Hematopoietic multipotent progenitor cell treated with erythropoietin and hydrocortisone succinate and interleukin-3 and kit ligand, for 8 days (in vitro differentiated cells): Measurements from ENCODE around the gene AOX1.
"Not testable (repeated sequence)": the region's sequence is repeated elsewhere in the genome, so short reads cannot be mapped to it uniquely, and the experiment has no call there.

Experiments
- DNase-seq: peaks from one replicate; pipeline ENCODE4 v3.0.0-alpha.2; 2015

AOX1 gene

GRCh38 chr2:200585730-200586643, at the start of gene AOX1:
AOX1 (plus strand) TSS chr2:200586014; CDS start chr2:200586109, 95 bp downstream.
- peak; percentile 41 for DNase-seq

- no peak for DNase-seq
These were observed 47.7 kb upstream of the AOX1 start for GRCh38 chr2:200538139-200538538.

- no peak for DNase-seq
These were observed 45.0 kb upstream of the AOX1 start for GRCh38 chr2:200540793-200541192.

- DNase-seq, result not testable (repeated sequence)
These were observed 19.2 kb upstream of the AOX1 start for GRCh38 chr2:200566596-200566995.

GRCh38 chr2:200567932-200568331, 17.9 kb upstream of the AOX1 start:
- DNase-seq, result no peak

GRCh38 chr2:200575957-200576356, 9.9 kb upstream of the AOX1 start:
- DNase-seq, result peak; percentile 33

- DNase-seq, result peak; percentile 58
These were observed 8.8 kb upstream of the AOX1 start for GRCh38 chr2:200577027-200577426.

- peak; percentile 38 for DNase-seq
These were observed 7.0 kb upstream of the AOX1 start for GRCh38 chr2:200578778-200579177.

GRCh38 chr2:200584639-200585038, 1.2 kb upstream of the AOX1 start:
- DNase-seq, result no peak

- DNase-seq, result no peak
These were observed 479 bp upstream of the AOX1 start for GRCh38 chr2:200585340-200585729.

- no peak for DNase-seq
These were observed 796 bp downstream of the AOX1 start for GRCh38 chr2:200586644-200586975.

- no peak for DNase-seq
These were observed 1.3 kb downstream of the AOX1 start for GRCh38 chr2:200587007-200587616.

- DNase-seq, result no peak
These were observed 2.4 kb downstream of the AOX1 start for GRCh38 chr2:200588076-200588678.

- DNase-seq, result no peak
These were observed 4.3 kb downstream of the AOX1 start for GRCh38 chr2:200590090-200590489.

- DNase-seq, result no peak
These were observed 5.5 kb downstream of the AOX1 start for GRCh38 chr2:200591308-200591707.

GRCh38 chr2:200592406-200593075, 6.7 kb downstream of the AOX1 start:
- peak; percentile 19 for DNase-seq

- no peak for DNase-seq
These were observed 8.1 kb downstream of the AOX1 start for GRCh38 chr2:200593905-200594304.

- DNase-seq, result no peak
These were observed 10.1 kb downstream of the AOX1 start for GRCh38 chr2:200595913-200596312.

- no peak for DNase-seq
These were observed 11.2 kb downstream of the AOX1 start for GRCh38 chr2:200596774-200597570.

GRCh38 chr2:200599206-200599605, 13.4 kb downstream of the AOX1 start:
- DNase-seq, result no peak

GRCh38 chr2:200600549-200601225, 14.9 kb downstream of the AOX1 start:
- no peak for DNase-seq

GRCh38 chr2:200602584-200602983, 16.8 kb downstream of the AOX1 start:
- DNase-seq, result no peak
